HepG2 (cell line): ENCODE data around the gene EOGT. TPM values are rescaled to one million over a fixed set of nuclear protein-coding genes. Genes with fewer than 3 reads are reported as not detected.

Experiments used
- FUBP1 ChIP-seq: sonication (generic); formaldehyde crosslinking; IDR thresholded peaks from 2 replicates; pipeline ENCODE4 v1.5.1; 2020; ENCODE audit warnings: missing genetic modification reagents, mild to moderate bottlenecking, borderline replicate concordance
- ISX ChIP-seq: sonication (generic); formaldehyde crosslinking; conservative IDR thresholded peaks from 2 replicates; pipeline ENCODE4 v1.5.0; 2020; ENCODE audit warnings: missing genetic modification reagents
- JUN ChIP-seq: sonication (generic); formaldehyde crosslinking; IDR thresholded peaks from 2 replicates; pipeline ENCODE4 v1.4.0; 2020; ENCODE audit warnings: mild to moderate bottlenecking, missing genetic modification reagents
- PATZ1 ChIP-seq: sonication (generic); formaldehyde crosslinking; IDR thresholded peaks from 2 replicates; pipeline ENCODE4 v1.4.0; 2020; ENCODE audit warnings: missing genetic modification reagents
- PLRG1 ChIP-seq: fragments of 450-650 bp; conservative IDR thresholded peaks from 2 replicates; pipeline ENCODE4 v1.6.1; 2016
- SALL2 ChIP-seq: sonication (generic); formaldehyde crosslinking; IDR thresholded peaks from 2 replicates; pipeline ENCODE4 v1.8.1; 2023; ENCODE audit warnings: mild to moderate bottlenecking, missing genetic modification reagents, inconsistent platforms
- USF2 ChIP-seq, 2 experiments: sonication (generic) in 1 of 2; formaldehyde crosslinking in 1 of 2; IDR thresholded peaks; 2 replicates each; pipeline versions ENCODE4 v1.5.1 to v1.6.1; 2011 to 2020; ENCODE audit warnings: borderline replicate concordance in 1 of 2, low read depth in 1 of 2, low read length in 1 of 2, mild to moderate bottlenecking in 1 of 2, missing genetic modification reagents in 1 of 2, moderate library complexity in 1 of 2
- ZNF331 ChIP-seq: sonication (generic); formaldehyde crosslinking; IDR thresholded peaks from 2 replicates; pipeline ENCODE4 v1.4.0; 2020; ENCODE audit warnings: missing genetic modification reagents
- ZNF383 ChIP-seq: sonication (generic); formaldehyde crosslinking; IDR thresholded peaks from 2 replicates; pipeline ENCODE4 v1.4.0; 2020; ENCODE audit warnings: missing genetic modification reagents, mild to moderate bottlenecking, borderline replicate concordance
- ZNF441 ChIP-seq: sonication (generic); formaldehyde crosslinking; IDR thresholded peaks from 2 replicates; pipeline ENCODE4 v1.7.0; 2021; ENCODE audit warnings: missing genetic modification reagents, borderline replicate concordance
- ZNF83 ChIP-seq: sonication (generic); formaldehyde crosslinking; IDR thresholded peaks from 2 replicates; pipeline ENCODE4 v1.4.0; 2020; ENCODE audit warnings: missing genetic modification reagents, mild to moderate bottlenecking, borderline replicate concordance
- polyA plus RNA-seq, 8 experiments: library from polyadenylated mRNA; depleted of rRNA in 3 of 8; stranded (reverse) in 7 of 8; unstranded in 1 of 8; fragments of >200 nt; fragmentation: Illumina TruSeq in 4 of 8; extraction: Trizol in 4 of 8; gene quantifications; 2 replicates each; pipeline versions ENCODE4 v1.2.1 to v1.2.3, GENCODE V29; 2011 to 2016; ENCODE audit warnings: low read depth in 4 of 8, missing spikeins in 1 of 8, mixed read lengths in 1 of 8; ENCODE audit not compliant: insufficient read depth in 1 of 8
- total RNA-seq, 5 experiments: library from RNA; depleted of rRNA; stranded (reverse); fragments of >200 nt; fragmentation: Illumina TruSeq; extraction: Trizol; gene quantifications; 2 replicates each; pipeline ENCODE4 v1.2.3, GENCODE V29; 2016; ENCODE audit warnings: low read depth in 1 of 5
- TF ChIP-seq, protein P1 (sequence below): sonication (generic); formaldehyde crosslinking; IDR thresholded peaks from 2 replicates; pipeline ENCODE4 v1.4.0; 2020; ENCODE audit warnings: missing genetic modification reagents
- TF ChIP-seq, protein P2 (sequence below), 2 experiments: sonication (generic) in 1 of 2; formaldehyde crosslinking in 1 of 2; IDR thresholded peaks; 2 replicates each; pipeline versions ENCODE4 v1.6.1 to v1.9.0; 2014 to 2022; ENCODE audit warnings: antibody characterized with exemption in 1 of 2, borderline replicate concordance in 1 of 2, inconsistent platforms in 1 of 2, low read depth in 1 of 2, missing genetic modification reagents in 1 of 2

The EOGT gene
- total and polyA plus RNA-seq, 2 of the 13 experiments (the other 11 are each of a cell fraction or from before 2014, with no cell fraction given): 4.5 to 18.6 TPM

GRCh38 chr3:69052472-69052898 lies 39.0 kb upstream of the EOGT start (continued):
- no peak for TF ChIP-seq PLRG1
- no peak for TF ChIP-seq SALL2 (CRISPR knock-in tag)
- TF ChIP-seq USF2 (IDR thresholded peaks at IDR 0.05; ENCODE audit: low read depth, low read length): no peak
- TF ChIP-seq USF2 (CRISPR knock-in tag; IDR thresholded peaks at IDR 0.05; ENCODE audit: borderline replicate concordance): no peak
- no peak for TF ChIP-seq ZNF441
- no peak for TF ChIP-seq FUBP1 (CRISPR knock-in tag)
- 0 out of 2 replicates have a peak, but pooled peaks have one; percentile 40 for TF ChIP-seq ZNF383 (CRISPR knock-in tag)
- TF ChIP-seq ZNF83 (CRISPR knock-in tag): no peak
- no peak for TF ChIP-seq JUN (CRISPR knock-in tag)
- TF ChIP-seq ISX (CRISPR knock-in tag): no peak
- TF ChIP-seq, protein P1, sequence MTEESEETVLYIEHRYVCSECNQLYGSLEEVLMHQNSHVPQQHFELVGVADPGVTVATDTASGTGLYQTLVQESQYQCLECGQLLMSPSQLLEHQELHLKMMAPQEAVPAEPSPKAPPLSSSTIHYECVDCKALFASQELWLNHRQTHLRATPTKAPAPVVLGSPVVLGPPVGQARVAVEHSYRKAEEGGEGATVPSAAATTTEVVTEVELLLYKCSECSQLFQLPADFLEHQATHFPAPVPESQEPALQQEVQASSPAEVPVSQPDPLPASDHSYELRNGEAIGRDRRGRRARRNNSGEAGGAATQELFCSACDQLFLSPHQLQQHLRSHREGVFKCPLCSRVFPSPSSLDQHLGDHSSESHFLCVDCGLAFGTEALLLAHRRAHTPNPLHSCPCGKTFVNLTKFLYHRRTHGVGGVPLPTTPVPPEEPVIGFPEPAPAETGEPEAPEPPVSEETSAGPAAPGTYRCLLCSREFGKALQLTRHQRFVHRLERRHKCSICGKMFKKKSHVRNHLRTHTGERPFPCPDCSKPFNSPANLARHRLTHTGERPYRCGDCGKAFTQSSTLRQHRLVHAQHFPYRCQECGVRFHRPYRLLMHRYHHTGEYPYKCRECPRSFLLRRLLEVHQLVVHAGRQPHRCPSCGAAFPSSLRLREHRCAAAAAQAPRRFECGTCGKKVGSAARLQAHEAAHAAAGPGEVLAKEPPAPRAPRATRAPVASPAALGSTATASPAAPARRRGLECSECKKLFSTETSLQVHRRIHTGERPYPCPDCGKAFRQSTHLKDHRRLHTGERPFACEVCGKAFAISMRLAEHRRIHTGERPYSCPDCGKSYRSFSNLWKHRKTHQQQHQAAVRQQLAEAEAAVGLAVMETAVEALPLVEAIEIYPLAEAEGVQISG (CRISPR knock-in tag): no peak
- TF ChIP-seq, protein P2, sequence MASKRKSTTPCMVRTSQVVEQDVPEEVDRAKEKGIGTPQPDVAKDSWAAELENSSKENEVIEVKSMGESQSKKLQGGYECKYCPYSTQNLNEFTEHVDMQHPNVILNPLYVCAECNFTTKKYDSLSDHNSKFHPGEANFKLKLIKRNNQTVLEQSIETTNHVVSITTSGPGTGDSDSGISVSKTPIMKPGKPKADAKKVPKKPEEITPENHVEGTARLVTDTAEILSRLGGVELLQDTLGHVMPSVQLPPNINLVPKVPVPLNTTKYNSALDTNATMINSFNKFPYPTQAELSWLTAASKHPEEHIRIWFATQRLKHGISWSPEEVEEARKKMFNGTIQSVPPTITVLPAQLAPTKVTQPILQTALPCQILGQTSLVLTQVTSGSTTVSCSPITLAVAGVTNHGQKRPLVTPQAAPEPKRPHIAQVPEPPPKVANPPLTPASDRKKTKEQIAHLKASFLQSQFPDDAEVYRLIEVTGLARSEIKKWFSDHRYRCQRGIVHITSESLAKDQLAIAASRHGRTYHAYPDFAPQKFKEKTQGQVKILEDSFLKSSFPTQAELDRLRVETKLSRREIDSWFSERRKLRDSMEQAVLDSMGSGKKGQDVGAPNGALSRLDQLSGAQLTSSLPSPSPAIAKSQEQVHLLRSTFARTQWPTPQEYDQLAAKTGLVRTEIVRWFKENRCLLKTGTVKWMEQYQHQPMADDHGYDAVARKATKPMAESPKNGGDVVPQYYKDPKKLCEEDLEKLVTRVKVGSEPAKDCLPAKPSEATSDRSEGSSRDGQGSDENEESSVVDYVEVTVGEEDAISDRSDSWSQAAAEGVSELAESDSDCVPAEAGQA (IDR thresholded peaks at IDR 0.05; ENCODE audit: low read depth): no peak
- TF ChIP-seq, protein P2 (CRISPR knock-in tag; IDR thresholded peaks at IDR 0.05; ENCODE audit: borderline replicate concordance): no peak
- 0 out of 2 replicates have a peak, but pooled peaks have one; percentile 7 for TF ChIP-seq ZNF331
- no peak for TF ChIP-seq PATZ1 (CRISPR knock-in tag)
